IPS DF 19.7 (cell line): ENCODE results near the gene TSPAN15.

ENCODE experiments used
- DNase-seq: peaks from one replicate; pipeline ENCODE4 v3.0.0-alpha.2; 2013; ENCODE audit warnings: low read depth, low spot score

TSPAN15 gene

DNA sequence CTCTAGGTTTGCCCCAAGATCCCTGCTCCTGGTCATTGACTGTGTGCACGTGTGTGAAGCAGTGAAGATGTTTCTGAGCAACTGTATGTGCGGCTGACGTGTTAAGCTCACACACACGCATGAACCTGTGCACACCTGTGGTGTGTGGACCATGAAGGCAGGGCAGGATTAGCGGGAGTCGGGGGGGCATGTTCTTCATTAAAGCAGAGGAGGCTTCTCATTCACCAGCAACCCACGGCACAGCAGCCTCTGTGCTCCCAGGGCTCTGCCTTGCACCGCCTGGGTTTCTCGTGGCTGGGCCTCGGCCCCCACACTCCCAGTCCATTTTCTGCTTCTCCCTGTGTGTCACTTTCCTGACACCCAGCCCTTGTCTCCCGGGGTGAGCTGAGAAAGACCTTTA, 33.7 kb upstream of the TSPAN15 start:
- no peak for DNase-seq

DNA sequence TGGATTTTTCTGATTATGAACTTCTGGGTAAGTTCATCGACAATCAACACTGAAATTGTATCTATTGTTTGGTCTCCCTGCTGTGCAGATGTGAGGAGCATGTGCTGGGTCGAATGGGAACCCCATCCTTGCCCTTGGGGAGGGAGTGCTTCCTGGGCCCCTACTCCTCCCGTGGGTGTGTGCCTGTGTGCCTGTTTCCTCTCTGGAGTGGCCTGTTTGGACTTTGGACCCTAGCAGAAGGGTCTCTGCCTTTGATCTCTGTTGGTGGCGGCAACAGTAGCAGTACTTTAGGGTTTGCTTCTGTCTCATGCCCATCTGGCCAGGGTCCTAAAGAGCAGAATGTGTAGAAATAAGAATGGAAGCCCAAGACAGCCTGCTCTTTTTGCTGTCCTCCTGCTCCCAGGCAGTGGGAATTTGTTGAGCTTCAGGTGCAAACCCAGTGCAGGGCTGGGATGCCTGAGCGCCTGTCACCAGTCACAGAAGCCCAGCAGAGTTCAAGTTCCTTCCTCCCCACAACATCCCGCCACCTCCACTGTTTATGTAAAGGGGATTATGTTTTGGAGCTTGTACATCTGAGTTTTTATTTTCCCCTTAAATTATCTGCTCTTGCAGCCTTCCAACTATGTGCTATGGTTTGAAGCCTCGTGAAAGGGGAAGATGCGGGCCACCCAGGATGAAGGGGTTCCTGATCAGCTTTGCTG, 33.1 kb upstream of the TSPAN15 start:
- DNase-seq, result no peak

DNA sequence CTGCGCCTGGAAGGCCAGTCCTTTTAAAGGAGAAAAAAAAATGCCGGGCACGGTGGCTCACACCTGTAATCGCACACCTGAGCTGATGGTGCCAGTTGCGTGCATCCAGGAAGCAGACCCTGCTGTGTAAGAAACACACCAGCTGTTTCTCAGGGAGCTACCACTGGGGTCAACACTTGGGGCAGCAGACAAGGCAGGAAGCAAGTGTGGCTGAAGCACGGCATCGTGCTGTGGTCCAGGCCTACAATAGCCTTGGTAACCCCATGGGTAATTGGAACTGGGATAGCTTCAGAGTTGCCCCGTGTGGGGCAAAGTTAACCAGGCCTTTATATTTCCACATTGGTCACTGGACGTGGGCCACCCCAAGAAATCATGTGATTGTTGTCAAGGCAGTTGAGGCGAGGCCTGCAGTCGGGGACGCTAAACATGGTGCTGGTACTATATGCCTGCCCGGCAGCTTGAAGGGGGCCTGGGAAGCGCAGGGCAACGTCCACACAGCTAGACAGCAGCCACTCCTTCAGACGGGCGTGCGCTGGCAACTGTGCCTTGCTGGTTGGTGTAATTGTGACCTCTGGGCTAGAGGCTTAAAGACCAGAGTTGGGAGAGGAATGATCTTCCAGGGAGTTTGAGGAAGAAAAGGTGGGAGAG, 32.0 kb upstream of the TSPAN15 start:
- no peak for DNase-seq

DNA sequence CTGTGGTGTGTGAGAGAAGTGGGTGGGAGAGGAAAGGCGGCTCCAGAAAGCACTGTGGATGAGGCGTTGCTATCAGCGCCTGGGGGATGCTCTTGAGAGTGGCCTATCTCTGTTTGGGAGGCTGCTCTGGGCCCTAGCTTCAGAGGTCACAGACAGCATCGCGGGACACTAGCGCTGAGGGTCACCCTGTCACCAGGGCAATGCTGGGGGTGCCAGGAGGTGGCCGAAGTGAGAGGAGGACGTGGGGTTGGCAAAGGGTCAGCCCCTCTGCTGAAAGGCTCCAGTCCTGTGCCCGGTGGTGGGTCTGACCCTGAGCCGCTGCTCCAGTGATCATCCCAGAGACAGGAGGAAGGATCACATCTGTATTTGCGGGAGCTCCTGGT, 31.5 kb upstream of the TSPAN15 start:
- no peak for DNase-seq

DNA sequence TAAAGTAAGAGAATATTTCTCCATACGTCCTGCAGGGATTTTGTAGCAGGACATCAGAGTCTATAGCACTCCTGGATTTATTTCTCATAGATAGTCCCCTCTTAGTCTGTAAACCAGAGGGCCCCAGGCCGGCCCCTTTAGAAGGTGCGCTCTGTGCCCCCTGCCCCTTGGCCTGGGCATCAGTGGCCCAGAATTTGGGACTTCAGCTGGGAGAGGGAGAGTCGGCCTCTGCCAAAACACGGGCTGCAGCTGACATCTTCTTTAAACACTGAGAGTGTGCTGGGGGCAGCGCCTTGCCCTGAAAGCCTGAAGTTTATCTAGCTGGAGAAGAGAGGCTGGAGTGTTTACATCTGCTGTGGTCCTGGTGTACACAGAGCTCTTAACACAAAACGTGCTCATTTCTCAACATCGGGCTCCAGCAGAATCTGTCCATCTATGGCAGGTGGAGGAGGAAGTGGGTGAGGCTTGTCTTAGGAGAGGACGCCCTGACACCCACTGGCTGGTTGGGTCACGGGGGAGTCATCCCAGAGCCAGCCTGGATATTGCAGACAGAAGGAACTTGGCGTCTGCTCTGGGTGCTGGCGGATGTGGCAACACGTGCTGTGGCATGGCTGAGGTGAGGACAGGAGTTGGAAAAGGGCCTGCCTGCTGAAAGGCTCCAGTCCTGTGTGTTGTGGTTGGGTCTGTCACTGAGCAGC, 29.5 kb upstream of the TSPAN15 start:
- DNase-seq, result no peak

DNA sequence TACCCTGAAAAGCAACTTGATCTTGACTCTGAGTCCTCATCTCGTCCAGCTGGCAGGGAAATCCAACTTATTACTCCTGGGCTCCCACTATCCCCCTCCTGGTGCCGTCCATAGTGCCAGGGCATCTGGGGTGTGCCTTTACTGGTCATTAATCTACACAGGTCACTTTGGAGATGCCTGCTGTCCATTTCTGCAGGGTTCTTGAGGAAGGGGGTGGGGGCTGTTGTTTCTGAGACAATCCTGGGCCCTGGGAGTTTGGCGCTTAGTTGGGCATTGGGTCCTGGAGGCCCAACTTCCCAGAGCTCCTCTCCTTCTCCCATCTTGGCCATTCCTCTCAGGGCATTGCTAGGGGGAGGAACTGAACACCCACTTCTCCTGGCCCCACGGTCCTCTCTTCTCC, 28.6 kb upstream of the TSPAN15 start:
- DNase-seq, result no peak

DNA sequence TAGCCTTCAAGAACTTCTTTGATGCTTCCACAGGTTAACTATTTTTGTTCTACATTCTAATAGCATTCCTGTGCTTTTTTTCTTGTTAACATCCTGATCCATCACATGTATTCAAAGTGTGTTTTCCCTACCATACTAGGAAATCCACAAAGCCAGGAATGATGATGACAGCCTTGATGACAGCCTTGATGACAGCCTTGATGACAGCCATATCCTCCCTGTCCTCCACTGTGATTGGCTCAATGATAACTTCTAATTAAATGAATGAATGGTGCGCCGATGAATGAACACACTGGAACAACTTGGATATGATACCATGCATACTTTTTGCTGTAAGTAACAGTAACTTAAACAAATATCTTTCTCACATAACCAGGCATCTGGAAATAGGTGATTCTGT, 26.2 kb upstream of the TSPAN15 start:
- no peak for DNase-seq

DNA sequence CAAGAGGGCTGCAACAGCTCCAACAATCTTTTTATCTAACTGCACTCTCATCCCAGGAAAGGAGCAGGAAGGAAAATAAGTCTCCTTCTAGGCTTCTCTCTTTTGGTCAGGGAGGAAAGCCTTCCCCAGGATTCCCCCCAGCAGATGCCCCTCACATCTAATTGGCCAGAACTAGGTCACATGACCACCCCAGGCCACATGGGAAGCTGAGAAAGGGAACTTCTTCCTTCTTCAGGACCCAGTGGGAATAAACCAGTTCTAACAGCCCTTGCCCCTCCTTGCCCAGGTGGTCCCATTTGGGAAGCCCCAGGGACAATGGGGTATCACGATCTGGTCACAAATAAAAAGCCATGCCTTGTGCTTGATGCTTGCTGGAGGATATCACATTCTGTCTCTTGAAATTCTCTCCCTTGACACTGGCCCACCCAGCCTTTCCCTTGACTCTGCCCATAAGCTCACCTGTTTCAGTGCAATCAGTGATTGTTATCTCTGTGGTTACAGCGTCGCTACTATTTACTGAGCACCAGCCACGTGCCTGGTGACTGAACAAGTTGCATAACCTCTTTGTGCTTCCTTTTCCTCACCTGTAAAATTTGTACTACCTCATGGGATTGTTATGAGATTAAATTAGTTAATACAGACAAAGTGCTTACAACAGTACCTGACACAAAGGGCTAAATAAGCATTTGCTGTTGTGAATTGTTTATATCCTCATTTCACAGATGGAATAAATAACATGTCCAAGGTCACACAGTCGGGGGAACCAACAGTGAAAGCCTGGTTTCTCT, 25.6 kb upstream of the TSPAN15 start:
- DNase-seq, result no peak

DNA sequence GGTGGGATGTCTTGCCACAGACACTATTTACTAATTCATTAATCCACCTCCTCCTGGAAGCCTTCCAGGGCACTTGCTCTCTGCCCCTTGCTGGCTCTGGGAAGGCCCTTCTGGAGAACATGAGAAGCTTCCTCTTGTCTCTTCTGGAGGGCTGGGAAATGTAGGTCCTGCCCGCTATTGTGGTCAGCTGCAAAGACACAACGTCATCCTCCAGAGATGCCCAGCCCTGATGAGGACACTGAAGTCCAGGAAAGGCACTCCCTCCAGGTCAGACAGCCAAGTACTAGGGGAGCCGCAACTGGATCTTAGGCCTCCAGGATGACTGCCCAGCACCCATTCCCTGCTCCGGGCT, 24.9 kb upstream of the TSPAN15 start:
- no peak for DNase-seq

DNA sequence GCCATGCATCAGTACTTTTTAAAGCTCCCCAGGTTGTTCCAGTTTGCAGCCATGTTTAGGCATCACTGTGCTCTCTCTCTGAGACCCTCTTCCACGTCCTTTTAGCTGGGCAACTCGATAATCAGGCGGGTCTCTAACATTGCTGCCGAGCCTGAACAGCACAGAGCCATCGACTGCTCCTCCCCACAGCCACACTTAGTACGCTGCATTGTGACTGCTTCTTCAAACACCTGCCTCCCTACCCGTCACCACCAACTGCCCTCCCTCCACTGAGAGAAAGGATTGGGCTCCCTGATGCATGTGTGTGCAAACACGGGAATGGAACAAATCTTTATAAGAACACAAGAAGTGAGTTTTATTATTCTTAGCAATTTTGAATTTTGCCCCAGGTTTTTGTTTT, 23.1 kb upstream of the TSPAN15 start:
- DNase-seq, result no peak

DNA sequence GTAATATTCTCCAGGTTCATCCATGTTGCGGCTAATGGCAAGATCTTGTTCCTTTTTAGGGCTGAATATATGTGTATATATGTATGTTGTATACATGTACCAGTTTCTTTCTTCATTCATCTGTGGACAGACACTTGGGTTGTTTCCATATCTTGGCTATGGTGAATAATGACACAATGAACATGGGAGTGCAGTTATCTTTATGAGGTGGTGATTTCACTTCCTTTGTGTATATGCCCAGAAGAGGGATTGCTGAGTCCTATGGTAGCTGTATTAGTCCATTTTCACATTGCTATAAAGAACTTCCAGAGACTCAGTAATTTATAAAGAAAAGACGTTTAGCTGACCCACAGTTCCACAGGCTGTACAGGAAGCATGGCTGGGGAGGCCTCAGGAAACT, 17.1 kb upstream of the TSPAN15 start:
- no peak for DNase-seq

DNA sequence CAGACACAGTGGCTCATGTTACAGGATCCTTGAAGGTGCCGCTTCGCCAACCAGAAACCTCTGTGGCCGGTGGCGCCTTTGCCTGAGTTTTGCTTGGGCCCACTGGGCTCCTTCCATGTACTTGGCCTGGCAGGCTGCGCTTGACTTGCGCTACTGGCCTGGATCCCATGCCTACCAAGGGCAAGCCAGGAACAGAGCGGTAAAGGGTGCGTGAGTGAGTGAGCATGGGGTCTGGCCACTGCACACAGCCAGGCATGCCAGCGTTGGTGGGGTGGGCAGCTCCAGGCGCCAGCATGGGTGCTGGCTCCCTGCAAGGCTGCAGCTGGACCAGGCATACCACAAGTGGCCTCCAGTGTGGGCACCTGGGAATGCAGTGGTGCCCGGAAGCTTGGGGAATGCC, 16.3 kb upstream of the TSPAN15 start:
- DNase-seq, result no peak

DNA sequence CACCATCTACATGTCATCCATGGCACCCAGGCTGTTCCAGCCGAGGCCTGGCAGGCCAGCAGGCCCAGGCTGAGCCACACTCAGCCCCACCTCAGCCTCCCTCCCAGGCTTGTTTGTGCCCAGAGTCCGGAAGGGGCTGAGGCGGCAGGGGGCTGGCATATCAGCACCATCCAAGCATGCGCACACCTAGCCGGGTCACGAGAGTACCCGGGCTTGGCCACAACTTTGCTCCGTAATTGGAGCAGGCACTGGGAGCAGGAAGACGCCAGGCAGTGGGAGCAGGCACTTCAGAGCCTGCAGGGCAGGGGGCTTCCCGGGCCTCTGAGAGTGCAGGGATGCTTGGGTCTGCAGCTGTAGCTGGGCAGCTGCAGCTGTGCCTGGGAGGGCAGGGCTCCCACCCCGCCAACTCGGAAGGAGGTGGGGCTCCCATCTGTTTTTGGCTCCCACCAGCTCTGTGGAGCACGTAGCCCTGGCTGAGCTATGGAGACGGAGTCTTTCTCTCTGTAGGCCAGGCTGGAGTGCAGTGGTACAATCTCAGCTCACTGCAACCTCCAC, 15.2 kb upstream of the TSPAN15 start:
- DNase-seq, result no peak

DNA sequence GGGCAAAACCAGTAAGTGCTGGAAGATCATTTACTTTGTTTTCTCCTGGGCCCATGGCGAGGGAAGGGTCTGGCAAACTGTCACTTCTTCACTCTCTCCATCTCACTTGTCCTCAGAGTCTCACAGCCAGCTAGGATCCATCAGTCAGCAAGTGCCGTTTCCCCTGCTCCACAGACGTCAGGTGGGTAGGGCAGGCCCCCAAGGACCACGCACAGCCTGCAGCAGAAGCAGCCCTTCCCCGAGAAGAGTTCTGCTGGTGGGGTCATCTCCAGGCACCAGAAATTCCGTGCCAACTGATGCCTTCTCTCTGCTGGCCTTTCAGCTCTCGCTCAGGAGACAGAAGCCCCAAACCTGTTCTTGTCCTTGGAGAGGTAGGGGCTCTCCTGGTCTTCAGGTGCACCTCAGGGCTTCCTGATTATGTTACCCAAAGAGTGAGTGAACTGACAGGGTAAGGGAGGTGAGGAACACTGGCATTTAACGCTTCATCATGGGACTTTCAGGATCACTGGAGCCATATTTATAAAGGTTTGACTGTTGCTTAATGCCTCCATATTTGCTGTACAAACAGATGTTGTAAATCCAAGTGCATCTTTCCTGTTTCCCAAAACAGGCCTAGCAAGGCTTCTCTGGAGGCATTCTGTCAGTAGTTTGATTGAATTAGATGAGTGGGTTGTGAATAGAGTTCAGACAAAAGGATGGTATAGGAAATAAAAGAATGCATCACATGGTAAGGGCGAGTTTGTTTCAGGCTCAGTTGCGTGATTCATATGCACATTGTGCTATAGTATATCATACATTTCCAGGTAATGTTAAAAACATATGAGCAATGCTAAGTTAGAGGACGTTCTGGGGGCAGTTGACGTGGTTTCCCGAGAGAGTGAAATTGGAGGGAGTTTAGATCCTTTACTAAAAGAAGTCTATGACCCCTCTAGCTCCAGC, 13.7 kb upstream of the TSPAN15 start:
- DNase-seq, result no peak

DNA sequence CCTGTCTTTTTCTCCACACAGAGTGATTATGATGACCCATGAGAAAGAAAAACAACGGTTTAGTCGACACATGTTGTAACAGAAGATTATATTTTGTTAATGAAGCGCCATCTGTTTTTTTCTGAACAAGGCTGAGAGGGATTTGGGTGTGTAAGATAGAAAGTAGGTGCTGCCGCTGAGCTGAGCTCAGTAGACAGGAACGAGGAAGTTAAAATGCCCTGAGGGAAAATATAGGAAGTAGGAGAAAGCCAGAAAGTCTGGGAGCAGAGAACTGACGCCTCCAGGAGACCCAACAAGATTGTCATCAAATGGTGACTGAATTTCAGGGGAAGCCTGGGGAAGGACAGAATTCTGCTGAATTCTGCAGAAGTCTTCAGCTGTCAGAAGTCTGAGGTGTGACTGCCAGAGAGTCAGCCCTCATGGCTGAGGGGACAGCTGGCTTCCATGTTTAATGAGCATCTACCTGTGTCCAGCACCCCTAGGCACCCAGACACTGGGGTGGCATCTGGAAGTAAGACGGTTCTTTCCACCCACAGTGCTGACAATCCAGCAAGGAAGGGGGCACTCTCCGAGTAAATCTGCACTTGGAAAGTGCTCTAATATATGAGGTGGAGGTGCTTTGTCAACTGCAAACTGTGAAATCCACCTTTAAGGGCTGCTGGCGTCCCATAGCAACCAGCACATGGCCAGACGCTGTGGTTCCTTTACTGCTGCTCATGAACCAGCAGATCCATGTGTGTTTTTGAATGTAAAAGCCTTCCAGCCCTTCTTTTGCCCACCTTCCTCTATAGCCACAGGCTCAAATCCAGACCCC, 12.5 kb upstream of the TSPAN15 start:
- no peak for DNase-seq

DNA sequence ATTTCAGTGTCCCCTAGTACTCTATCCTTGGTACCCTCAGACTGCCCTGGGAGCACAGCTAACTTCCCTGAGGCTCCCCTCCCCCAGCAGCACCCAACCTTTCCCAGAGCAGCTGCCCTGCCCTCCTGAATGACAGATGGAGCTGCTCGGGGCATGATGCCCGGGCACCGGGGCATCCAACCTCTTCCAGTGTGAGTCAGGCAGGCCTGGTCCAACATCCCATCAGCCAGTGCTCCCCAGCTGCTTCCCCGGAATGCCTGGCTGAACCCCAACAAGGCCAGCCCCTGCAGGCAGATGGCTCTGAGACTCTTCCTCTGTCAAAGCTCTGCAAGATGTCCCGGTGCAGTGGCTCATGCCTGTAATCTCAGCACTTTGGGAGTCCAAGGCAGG, 11.9 kb upstream of the TSPAN15 start:
- no peak for DNase-seq

DNA sequence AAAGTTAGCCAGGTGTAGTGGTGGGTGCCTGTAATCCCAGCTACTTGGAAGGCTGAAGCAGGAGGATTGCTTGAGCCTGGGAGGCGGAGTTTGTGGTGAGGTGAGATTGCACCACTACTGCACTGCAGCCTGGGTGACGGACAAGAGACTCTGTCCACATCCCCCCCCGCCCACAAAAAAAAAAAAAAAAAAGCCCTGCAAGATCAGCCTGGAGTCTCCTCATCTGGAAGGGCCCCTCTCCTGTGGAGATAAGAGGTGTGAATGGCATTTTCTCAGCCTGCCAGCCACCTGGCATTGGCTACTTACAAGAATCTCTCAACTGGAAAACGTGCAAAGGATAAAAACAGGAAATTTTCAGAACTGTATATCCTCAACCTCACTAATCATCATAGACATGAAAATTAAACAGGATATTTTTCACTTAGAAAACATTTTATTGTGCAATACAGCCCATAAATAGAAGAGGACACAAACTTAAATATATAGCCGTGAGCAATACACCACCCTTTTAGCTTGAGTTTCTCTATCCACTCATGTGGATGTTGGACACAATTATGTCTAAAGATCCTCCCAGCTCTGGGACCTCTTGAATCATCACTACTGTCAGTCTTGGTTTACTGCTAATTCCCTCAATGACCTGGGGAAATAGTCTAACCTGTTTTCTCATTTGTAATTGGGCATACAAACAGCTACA, 11.3 kb upstream of the TSPAN15 start:
- no peak for DNase-seq

DNA sequence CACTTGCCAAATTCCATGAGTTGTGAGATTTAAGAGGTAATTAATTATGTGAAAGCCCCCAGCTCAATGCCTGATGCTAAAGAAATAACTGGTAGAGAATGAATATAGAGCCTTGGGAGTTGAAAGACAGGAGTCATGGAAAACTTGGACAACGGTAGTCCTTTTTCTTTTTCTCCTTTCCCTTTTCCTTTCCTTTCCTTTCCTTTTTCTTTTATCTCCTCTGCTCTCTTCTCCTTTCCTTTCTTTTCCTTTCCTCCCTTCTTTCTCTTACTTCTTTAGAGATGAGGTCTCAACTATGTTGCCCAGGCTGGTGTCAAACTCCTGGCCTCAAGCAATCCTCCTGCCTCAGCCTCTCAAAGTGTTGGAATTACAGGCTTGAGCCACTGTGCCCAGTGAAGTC, 7.9 kb upstream of the TSPAN15 start:
- no peak for DNase-seq

DNA sequence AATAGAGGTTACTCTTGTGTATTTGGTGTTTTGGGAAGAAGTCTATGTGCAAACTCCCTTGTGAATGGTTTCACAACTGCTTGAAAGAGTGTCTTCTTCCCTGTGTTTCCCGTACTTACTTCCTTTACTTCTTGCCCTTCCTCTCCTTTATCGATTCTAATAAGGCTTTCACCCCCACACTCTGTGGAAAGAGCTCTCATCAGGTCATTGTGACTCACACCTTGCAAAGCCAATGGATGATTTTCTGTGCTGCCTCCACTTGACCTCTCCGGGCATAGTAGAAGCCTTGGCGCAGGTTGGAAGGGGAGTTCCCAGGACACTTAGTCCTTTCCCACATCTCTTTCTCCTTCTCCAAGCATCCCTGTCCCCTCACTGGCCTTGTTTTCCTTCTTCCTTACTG, 6.2 kb upstream of the TSPAN15 start:
- DNase-seq, result no peak

DNA sequence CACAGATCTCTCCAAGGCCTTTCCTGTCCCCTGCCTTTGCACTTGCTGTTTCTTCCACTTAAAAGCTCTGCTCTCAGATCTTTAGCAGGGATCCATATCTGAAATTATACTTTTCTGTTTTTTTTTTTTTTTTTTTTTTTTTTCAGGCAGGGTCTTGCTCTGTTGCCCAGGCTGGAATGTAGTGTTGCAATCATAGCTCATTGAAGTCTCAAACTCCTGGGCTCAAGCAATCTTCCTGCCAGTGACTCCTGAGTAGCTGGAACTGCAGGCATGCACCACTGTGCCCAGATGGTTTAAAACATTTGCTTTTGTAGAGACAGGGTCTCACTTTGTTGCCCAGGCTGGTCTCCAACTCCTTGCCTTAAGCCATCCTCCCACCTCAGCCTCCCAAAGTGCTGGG, 5.0 kb upstream of the TSPAN15 start:
- DNase-seq, result no peak
